RWPE1 (cell line): Measurements from ENCODE around the gene ISYNA1.
A peak's percentile ranks its signal among the peaks of the same experiment; 100 is the strongest.

Experiments
- CTCF ChIA-PET: fragments of 350-600 bp; sonication (Branson Sonifier 250); formaldehyde crosslinking; extraction: SDS; loops from one replicate; lab custom pipeline; 2021; lab: Yijun Ruan, JAX
- POLR2A ChIA-PET: fragments of 400-600 bp; formaldehyde crosslinking; extraction: SDS; loops from one replicate; lab custom pipeline; 2020; ENCODE audit warnings: antibody characterized with exemption; ENCODE audit not compliant: low non-redundant PET; lab: Yijun Ruan, JAX
- DNase-seq: peaks from one replicate; pipeline ENCODE4 v3.0.0; 2012; ENCODE audit warnings: low spot score
- H3K27ac ChIP-seq: fragments of 450-650 bp; 2 replicates; pipeline ENCODE4 v1.5.1; 2017
- TF ChIP-seq, protein P1 (sequence below): fragments of 450-650 bp; conservative IDR thresholded peaks from 2 replicates; pipeline ENCODE4 v1.5.1; 2017; ENCODE audit warnings: low read depth, mild to moderate bottlenecking

The ISYNA1 gene

DNA sequence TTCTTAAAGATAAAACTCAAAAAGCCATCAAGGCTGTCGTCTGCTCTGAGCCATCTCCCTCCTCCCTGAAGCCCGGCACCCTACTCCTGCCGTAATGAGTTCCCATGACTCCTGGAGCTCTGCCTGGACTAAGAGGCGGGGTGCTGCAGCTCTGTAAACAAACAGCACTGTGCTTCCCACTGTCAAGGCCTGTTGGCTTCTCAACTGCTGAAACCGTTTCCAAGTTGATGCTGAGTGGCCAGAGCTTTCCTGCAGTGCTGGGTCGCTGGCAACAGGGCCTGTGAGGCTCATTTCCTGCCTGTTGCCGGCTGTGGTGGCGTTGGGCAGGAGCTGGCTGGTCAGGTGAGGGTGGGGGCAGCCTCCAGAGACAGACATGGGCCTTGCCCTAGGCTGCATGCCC, 26.7 kb upstream of the ISYNA1 start:
- CTCF ChIA-PET = interaction anchor here (0.8 to 1.1 kb wide), 2 partner anchors 14 to 58 kb away, joined by 3 to 4 read pairs; partner anchors contain the start of gene ELL
- peak overlapping the region; percentile 93 for H3K27ac ChIP-seq
- TF ChIP-seq, protein P1, sequence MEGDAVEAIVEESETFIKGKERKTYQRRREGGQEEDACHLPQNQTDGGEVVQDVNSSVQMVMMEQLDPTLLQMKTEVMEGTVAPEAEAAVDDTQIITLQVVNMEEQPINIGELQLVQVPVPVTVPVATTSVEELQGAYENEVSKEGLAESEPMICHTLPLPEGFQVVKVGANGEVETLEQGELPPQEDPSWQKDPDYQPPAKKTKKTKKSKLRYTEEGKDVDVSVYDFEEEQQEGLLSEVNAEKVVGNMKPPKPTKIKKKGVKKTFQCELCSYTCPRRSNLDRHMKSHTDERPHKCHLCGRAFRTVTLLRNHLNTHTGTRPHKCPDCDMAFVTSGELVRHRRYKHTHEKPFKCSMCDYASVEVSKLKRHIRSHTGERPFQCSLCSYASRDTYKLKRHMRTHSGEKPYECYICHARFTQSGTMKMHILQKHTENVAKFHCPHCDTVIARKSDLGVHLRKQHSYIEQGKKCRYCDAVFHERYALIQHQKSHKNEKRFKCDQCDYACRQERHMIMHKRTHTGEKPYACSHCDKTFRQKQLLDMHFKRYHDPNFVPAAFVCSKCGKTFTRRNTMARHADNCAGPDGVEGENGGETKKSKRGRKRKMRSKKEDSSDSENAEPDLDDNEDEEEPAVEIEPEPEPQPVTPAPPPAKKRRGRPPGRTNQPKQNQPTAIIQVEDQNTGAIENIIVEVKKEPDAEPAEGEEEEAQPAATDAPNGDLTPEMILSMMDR = no peak
- no peak for DNase-seq
- POLR2A ChIA-PET = no interaction called here

DNA sequence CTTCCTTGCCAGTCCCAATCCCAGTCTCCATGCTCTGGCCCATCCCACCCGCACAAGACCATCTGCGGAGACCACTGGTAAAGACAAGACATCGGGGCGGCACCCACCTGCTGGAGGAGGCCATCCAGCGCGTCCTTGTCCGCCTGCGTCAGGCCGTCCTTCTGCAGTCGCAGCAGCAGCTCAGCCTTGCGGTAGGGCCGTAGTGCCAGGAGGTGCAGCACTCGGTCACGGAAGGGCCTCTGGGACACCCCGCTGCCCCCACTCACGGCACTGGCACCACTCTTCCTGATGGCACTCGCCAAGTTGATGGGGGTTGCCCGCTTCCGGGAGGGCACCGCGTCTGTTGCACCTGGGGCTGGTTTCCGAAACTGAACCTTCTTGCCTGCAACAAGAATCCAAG, 23.5 kb upstream of the ISYNA1 start:
- ChIA-PET CTCF (interaction anchor here (0.6 to 3.7 kb wide), 20 partner anchors 8 to 491 kb away, joined by 3 to 48 read pairs (median 4); partner anchors contain the start of gene UBA52), POLR2A (no interaction called here)
- DNase-seq = no peak
- TF ChIP-seq, protein P1 = no peak
- peak overlapping the region; percentile 93 for H3K27ac ChIP-seq

DNA sequence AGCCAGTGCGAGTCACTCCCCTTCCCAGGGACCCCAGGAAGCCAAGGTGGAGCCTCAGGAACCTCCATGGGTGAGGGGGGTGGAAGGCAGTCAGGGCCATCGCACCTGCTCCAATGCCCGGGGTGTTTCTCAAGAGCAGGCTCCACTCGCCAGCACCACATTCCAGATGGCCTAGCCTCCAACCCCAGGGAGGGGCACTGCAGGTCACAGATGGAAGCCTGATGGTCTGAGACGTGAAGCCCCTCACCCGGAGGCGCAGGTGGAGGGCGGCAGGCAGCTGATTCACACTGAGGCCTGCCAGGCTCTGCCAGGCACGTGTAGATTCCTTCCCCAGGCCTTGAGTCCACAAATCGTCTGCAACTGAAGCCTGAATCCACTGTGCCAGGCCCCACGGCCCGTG, 23.0 kb upstream of the ISYNA1 start:
- TF ChIP-seq, protein P1 = no peak
- DNase-seq = no peak
- ChIA-PET POLR2A (no interaction called here), CTCF (interaction anchor here (0.6 to 3.7 kb wide), 8 partner anchors 9 to 454 kb away, joined by 3 to 48 read pairs (median 5); partner anchors contain the start of gene UBA52)
- H3K27ac ChIP-seq = peak overlapping the region; percentile 93

DNA sequence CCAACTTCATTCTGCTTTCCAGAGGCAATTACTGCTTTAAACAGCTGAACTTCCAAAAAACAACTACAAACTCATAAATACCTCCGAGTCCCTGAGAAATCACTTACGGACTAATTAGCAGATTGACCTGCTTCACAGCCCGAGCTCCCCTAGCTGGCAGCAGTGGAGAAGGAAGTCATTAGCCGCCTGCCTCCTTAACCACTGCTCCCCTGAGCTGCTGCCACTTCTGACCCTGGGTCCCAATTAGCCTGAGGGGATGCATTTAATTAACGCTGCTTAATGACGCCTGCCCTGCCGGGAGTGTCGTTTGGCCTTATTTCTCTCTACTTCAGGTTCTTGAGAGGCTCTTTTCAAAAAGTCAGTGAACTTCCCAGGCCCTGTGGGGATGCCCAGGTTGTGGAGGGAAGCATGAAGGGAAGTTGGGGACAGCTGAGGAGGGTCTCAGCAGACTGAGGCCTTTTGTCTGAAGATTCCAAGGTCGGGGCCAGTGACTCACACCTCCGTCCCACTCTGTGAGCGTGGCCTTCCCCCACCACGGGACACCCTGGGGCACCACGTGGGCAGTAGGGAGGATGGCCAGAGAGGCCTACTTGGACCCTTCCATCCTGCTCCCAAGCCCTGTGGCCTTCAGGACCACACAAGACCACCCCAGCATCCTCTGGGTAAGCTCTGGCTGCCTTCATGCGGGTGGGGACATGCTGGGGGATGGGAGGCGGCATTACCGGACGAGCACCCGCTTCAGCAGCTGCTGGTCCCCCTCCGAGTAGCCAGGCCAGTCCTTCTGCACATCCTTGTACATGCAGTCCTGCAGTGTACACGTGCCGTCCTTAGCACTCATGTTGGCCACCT, 19.8 kb upstream of the ISYNA1 start:
- H3K27ac ChIP-seq = peak overlapping the region; percentile 93
- ChIA-PET CTCF (interaction anchor here (0.6 to 1.2 kb wide), 3 partner anchors 12 to 1545 kb away, joined by 3 to 5 read pairs (median 3); no protein-coding TSS in a partner anchor), POLR2A (interaction anchor here (0.6 kb wide), 1 partner anchor 99 kb away, joined by 3 read pairs; no protein-coding TSS in a partner anchor)
- no peak for DNase-seq
- TF ChIP-seq, protein P1 = no peak

DNA sequence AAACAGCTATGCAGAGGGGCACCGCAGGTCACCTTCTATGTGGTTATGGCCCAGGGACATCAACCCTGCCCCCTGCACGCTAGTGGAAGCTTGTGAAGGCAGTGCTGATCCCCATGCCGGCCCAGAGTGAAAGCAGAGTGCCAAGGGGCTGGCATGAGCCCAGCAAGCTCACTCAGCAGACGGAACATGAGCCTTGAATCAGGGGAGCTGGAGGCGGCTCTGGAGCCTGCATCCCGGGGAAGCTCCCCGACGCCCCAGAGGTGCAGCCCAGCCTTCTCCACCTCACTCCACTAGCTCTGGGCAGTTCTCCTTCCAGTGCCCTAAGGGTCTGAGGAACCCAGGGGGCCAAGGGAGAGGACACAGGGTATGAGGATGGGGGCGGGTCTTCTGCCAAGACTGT, 19.0 kb upstream of the ISYNA1 start:
- DNase-seq = no peak
- TF ChIP-seq, protein P1 = no peak
- POLR2A ChIA-PET = no interaction called here
- H3K27ac ChIP-seq = peak overlapping the region; percentile 93
- CTCF ChIA-PET = interaction anchor here (0.5 to 1.2 kb wide), 5 partner anchors 13 to 875 kb away, joined by 3 to 5 read pairs (median 4); no protein-coding TSS in a partner anchor

DNA sequence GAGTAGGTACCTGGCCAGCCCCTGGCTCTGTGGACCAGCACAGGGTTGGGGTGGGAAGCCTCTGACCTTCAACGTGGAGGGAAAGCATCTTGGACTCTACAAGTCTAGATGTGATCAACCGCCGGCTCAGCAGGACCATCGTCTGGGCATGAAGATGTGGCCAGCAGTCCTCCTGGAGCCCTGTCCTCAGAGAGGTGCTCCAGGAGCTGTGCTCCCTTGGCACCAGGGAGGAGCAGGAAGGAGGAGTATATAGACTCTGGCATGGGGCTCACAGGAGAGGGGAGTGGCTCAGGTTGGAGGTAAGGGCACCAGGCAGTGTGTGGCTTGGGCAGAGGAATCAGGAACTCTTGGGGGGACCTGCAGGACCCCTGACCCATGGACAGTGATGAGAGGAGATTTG, 18.3 kb upstream of the ISYNA1 start:
- CTCF ChIA-PET = interaction anchor here (0.5 to 1.0 kb wide), 3 partner anchors 28 to 876 kb away, joined by 3 to 5 read pairs (median 4); no protein-coding TSS in a partner anchor
- H3K27ac ChIP-seq = peak overlapping the region; percentile 93
- POLR2A ChIA-PET = no interaction called here
- TF ChIP-seq, protein P1 = no peak
- no peak for DNase-seq
